Esophagus squamous epithelium (tissue), 4 donors: ENCODE measurements around the gene ATXN2.

Experiments
- CTCF ChIP-seq, 6 experiments: fragments of 450-650 bp in 4 of 6; fragments of 200-600 bp in 2 of 6; sonication (generic) in 2 of 6; IDR thresholded peaks; one replicate each; pipeline ENCODE4 v1.5.1; 2016 to 2019; ENCODE audit warnings: antibody characterized with exemption in 6 of 6, mild to moderate bottlenecking in 4 of 6, moderate library complexity in 4 of 6
- POLR2A ChIP-seq, 4 donors: fragments of 450-650 bp; IDR thresholded peaks; one replicate each; pipeline ENCODE4 v1.6.1; 2017; ENCODE audit warnings: antibody characterized with exemption in 4 of 4, mild to moderate bottlenecking in 4 of 4, moderate library complexity in 3 of 4

GRCh38 chr12:111598637-111599452 lies at the start of gene ATXN2:
- TF ChIP-seq CTCF (IDR thresholded peaks at IDR 0.05) (no peak), POLR2A (IDR thresholded peaks at IDR 0.05) (no peak)
